Stimulated activated CD4-positive, alpha-beta T cell treated with anti-CD3 and anti-CD28 coated beads, Interleukin-2, amount 100 ng/mL, for 24 hours (primary cell): ENCODE results near the gene BTBD16.

Experiments
- DNase-seq, 2 donors: peaks; one replicate each; pipeline ENCODE4 v3.0.0-alpha.2; 2020

The BTBD16 gene

GRCh38 chr10:122248356-122249302 is 22.5 kb upstream of the BTBD16 start:
- DNase-seq = no peak

- DNase-seq = no peak
Observed at GRCh38 chr10:122249303-122249850, 21.7 kb upstream of the BTBD16 start.

- DNase-seq = no peak
Observed at GRCh38 chr10:122249991-122250750, 20.9 kb upstream of the BTBD16 start.

- DNase-seq = no peak
Observed at GRCh38 chr10:122251459-122252255, 19.4 kb upstream of the BTBD16 start.

- no peak for DNase-seq
Observed at GRCh38 chr10:122252805-122253204, 18.3 kb upstream of the BTBD16 start.

- DNase-seq = no peak
Observed at GRCh38 chr10:122253605-122254004, 17.5 kb upstream of the BTBD16 start.

GRCh38 chr10:122254831-122255230 is 16.3 kb upstream of the BTBD16 start:
- DNase-seq = no peak

- no peak for DNase-seq
Observed at GRCh38 chr10:122255509-122256301, 15.4 kb upstream of the BTBD16 start.

- no peak for DNase-seq
Observed at GRCh38 chr10:122257041-122257440, 14.1 kb upstream of the BTBD16 start.

GRCh38 chr10:122258136-122259074 is 12.7 kb upstream of the BTBD16 start:
- DNase-seq = no peak

- DNase-seq = no peak
Observed at GRCh38 chr10:122259075-122259466, 12.0 kb upstream of the BTBD16 start.

- no peak for DNase-seq
Observed at GRCh38 chr10:122261584-122261983, 9.5 kb upstream of the BTBD16 start.

GRCh38 chr10:122263971-122264370 is 7.1 kb upstream of the BTBD16 start:
- no peak for DNase-seq

- DNase-seq = no peak
Observed at GRCh38 chr10:122264436-122264835, 6.7 kb upstream of the BTBD16 start.

GRCh38 chr10:122264931-122265330 is 6.2 kb upstream of the BTBD16 start:
- no peak for DNase-seq

GRCh38 chr10:122265896-122266295 is 5.2 kb upstream of the BTBD16 start:
- no peak for DNase-seq

- peak; percentile 53 to 65 for DNase-seq
Observed at GRCh38 chr10:122267849-122268737, 3.0 kb upstream of the BTBD16 start.

GRCh38 chr10:122269059-122269687 is 1.9 kb upstream of the BTBD16 start:
- DNase-seq = no peak

GRCh38 chr10:122273966-122274545 is 3.0 kb downstream of the BTBD16 start:
- no peak for DNase-seq
